Measurements from ENCODE around the gene USP17L21.
A peak's percentile ranks its signal among the peaks of the same experiment; 100 is the strongest.
"Not testable (repeated sequence)": the region's sequence is repeated elsewhere in the genome, so short reads cannot be mapped to it uniquely, and the experiment has no call there.

Gene USP17L21, protein sequence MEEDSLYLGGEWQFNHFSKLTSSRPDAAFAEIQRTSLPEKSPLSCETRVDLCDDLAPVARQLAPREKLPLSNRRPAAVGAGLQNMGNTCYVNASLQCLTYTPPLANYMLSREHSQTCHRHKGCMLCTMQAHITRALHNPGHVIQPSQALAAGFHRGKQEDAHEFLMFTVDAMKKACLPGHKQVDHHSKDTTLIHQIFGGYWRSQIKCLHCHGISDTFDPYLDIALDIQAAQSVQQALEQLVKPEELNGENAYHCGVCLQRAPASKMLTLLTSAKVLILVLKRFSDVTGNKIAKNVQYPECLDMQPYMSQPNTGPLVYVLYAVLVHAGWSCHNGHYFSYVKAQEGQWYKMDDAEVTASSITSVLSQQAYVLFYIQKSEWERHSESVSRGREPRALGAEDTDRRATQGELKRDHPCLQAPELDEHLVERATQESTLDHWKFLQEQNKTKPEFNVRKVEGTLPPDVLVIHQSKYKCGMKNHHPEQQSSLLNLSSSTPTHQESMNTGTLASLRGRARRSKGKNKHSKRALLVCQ

DNA sequence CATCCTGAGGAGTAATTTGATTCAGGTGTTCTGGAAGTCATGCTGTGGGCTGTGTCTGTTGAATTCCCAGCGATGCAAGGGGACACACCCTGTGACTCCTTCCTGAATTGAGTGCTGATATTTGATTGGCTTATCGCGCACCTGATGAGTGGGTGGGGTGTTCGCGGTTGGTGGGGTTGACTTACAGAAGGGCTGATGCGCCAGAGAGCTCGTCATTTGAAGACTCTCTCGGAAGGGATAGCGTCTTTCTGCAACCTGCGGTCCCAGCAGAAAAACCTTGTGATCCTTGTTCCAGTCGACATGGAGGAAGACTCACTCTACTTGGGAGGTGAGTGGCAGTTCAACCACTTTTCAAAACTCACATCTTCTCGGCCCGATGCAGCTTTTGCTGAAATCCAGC lies at the start of gene USP17L21:
TSS of gene USP17L21 (plus strand) at position 301 of the 400 bp plus-strand sequence. CDS start at position 301, 0 bp downstream.
- not testable (repeated sequence) for DNase-seq

DNA sequence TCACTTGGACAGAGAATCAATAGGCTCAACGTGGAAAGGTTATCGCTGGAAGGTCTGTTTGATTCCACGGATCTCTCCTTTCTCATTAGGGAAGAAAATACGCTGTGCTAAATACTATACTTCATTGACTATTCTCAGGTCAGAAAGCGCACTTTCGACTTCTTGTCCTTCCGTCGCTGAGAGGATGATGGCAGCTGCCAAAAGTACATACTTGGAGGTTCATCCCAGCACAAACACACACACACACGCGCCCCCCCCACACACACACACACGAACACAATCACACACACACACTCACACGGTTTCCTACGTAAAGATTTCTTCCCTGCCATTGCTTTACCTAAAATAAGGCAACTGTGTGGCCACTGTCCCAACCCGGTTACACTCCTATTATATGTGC lies 48.0 kb upstream of the USP17L21 start:
- DNase-seq = peak; percentile 28

DNA sequence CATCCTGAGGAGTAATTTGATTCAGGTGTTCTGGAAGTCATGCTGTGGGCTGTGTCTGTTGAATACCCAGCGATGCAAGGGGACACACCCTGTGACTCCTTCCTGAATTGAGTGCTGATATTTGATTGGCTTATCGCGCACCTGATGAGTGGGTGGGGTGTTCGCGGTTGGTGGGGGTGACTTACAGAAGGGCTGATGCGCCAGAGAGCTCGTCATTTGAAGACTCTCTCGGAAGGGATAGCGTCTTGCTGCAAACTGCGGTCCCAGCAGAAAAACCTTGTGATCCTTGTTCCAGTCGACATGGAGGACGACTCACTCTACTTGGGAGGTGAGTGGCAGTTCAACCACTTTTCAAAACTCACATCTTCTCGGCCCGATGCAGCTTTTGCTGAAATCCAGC lies 47.6 kb upstream of the USP17L21 start, which contains the start of gene USP17L11:
TSS of gene USP17L11 (plus strand) at position 301 of the 400 bp plus-strand sequence. CDS start at position 301, 0 bp downstream.
- not testable (repeated sequence) for DNase-seq

DNA sequence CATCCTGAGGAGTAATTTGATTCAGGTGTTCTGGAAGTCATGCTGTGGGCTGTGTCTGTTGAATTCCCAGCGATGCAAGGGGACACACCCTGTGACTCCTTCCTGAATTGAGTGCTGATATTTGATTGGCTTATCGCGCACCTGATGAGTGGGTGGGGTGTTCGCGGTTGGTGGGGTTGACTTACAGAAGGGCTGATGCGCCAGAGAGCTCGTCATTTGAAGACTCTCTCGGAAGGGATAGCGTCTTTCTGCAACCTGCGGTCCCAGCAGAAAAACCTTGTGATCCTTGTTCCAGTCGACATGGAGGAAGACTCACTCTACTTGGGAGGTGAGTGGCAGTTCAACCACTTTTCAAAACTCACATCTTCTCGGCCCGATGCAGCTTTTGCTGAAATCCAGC lies 42.8 kb upstream of the USP17L21 start, which contains the start of gene USP17L12:
TSS of gene USP17L12 (plus strand) at position 301 of the 400 bp plus-strand sequence. CDS start at position 301, 0 bp downstream.
- not testable (repeated sequence) for DNase-seq

DNA sequence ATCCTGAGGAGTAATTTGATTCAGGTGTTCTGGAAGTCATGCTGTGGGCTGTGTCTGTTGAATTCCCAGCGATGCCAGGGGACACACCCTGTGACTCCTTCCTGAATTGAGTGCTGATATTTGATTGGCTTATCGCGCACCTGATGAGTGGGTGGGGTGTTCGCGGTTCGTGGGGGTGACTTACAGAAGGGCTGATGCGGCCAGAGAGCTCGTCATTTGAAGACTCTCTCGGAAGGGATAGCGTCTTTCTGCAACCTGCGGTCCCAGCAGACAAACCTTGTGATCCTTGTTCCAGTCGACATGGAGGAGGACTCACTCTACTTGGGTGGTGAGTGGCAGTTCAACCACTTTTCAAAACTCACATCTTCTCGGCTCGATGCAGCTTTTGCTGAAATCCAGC lies 38.1 kb upstream of the USP17L21 start, which contains the start of gene USP17L13:
TSS of gene USP17L13 (plus strand) at position 301 of the 400 bp plus-strand sequence. CDS start at position 301, 0 bp downstream.
- DNase-seq = not testable (repeated sequence)

DNA sequence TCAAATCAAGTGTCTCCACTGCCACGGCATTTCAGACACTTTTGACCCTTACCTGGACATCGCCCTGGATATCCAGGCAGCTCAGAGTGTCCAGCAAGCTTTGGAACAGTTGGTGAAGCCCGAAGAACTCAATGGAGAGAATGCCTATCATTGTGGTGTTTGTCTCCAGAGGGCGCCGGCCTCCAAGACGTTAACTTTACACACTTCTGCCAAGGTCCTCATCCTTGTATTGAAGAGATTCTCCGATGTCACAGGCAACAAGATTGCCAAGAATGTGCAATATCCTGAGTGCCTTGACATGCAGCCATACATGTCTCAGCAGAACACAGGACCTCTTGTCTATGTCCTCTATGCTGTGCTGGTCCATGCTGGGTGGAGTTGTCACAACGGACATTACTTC lies 32.4 kb upstream of the USP17L21 start:
- peak; percentile 46 for DNase-seq

DNA sequence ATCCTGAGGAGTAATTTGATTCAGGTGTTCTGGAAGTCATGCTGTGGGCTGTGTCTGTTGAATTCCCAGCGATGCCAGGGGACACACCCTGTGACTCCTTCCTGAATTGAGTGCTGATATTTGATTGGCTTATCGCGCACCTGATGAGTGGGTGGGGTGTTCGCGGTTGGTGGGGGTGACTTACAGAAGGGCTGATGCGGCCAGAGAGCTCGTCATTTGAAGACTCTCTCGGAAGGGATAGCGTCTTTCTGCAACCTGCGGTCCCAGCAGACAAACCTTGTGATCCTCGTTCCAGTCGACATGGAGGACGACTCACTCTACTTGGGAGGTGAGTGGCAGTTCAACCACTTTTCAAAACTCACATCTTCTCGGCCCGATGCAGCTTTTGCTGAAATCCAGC lies 28.6 kb upstream of the USP17L21 start, which contains the start of gene USP17L15:
TSS of gene USP17L15 (plus strand) at position 301 of the 400 bp plus-strand sequence. CDS start at position 301, 0 bp downstream.
- DNase-seq = not testable (repeated sequence)

DNA sequence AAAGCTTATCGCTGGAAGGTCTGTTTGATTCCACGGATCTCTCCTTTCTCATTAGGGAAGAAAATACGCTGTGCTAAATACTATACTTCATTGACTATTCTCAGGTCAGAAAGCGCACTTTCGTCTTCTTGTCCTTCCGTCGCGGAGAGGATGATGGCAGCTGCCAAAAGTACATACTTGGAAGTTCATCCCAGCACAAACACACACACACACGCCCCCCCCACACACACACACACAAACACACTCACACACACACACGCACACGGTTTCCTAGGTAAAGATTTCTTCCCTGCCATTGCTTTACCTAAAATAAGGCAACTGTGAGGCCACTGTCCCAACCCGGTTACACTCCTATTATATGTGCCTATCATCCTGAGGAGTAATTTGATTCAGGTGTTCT lies 24.2 kb upstream of the USP17L21 start:
- DNase-seq = not testable (repeated sequence)

DNA sequence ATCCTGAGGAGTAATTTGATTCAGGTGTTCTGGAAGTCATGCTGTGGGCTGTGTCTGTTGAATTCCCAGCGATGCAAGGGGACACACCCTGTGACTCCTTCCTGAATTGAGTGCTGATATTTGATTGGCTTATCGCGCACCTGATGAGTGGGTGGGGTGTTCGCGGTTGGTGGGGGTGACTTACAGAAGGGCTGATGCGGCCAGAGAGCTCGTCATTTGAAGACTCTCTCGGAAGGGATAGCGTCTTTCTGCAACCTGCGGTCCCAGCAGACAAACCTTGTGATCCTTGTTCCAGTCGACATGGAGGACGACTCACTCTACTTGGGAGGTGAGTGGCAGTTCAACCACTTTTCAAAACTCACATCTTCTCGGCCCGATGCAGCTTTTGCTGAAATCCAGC lies 19.1 kb upstream of the USP17L21 start, which contains the start of gene USP17L17:
TSS of gene USP17L17 (plus strand) at position 301 of the 400 bp plus-strand sequence. CDS start at position 301, 0 bp downstream.
- DNase-seq = not testable (repeated sequence)

DNA sequence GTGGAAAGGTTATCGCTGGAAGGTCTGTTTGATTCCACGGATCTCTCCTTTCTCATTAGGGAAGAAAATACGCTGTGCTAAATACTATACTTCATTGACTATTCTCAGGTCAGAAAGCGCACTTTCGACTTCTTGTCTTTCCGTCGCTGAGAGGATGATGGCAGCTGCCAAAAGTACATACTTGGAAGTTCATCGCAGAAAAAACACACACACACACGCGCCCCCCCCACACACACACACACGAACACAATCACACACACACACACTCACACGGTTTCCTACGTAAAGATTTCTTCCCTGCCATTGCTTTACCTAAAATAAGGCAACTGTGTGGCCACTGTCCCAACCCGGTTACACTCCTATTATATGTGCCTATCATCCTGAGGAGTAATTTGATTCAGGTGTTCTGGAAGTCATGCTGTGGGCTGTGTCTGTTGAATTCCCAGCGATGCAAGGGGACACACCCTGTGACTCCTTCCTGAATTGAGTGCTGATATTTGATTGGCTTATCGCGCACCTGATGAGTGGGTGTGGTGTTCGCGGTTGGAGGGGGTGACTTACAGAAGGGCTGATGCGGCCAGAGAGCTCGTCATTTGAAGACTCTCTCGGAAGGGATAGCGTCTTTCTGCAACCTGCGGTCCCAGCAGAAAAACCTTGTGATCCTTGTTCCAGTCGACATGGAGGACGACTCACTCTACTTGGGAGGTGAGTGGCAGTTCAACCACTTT lies 14.6 kb upstream of the USP17L21 start, which contains the start of gene USP17L18:
TSS of gene USP17L18 (plus strand) at position 678 of the 728 bp plus-strand sequence. CDS start at position 678, 0 bp downstream.
- DNase-seq = peak; percentile 52

DNA sequence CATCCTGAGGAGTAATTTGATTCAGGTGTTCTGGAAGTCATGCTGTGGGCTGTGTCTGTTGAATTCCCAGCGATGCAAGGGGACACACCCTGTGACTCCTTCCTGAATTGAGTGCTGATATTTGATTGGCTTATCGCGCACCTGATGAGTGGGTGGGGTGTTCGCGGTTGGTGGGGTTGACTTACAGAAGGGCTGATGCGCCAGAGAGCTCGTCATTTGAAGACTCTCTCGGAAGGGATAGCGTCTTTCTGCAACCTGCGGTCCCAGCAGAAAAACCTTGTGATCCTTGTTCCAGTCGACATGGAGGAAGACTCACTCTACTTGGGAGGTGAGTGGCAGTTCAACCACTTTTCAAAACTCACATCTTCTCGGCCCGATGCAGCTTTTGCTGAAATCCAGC lies 9.6 kb upstream of the USP17L21 start, which contains the start of gene USP17L19:
TSS of gene USP17L19 (plus strand) at position 301 of the 400 bp plus-strand sequence. CDS start at position 301, 0 bp downstream.
- not testable (repeated sequence) for DNase-seq

DNA sequence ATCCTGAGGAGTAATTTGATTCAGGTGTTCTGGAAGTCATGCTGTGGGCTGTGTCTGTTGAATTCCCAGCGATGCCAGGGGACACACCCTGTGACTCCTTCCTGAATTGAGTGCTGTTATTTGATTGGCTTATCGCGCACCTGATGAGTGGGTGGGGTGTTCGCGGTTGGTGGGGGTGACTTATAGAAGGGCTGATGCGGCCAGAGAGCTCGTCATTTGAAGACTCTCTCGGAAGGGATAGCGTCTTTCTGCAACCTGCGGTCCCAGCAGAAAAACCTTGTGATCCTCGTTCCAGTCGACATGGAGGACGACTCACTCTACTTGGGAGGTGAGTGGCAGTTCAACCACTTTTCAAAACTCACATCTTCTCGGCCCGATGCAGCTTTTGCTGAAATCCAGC lies 4.8 kb upstream of the USP17L21 start, which contains the start of gene USP17L20:
TSS of gene USP17L20 (plus strand) at position 301 of the 400 bp plus-strand sequence. CDS start at position 301, 0 bp downstream.
- not testable (repeated sequence) for DNase-seq

DNA sequence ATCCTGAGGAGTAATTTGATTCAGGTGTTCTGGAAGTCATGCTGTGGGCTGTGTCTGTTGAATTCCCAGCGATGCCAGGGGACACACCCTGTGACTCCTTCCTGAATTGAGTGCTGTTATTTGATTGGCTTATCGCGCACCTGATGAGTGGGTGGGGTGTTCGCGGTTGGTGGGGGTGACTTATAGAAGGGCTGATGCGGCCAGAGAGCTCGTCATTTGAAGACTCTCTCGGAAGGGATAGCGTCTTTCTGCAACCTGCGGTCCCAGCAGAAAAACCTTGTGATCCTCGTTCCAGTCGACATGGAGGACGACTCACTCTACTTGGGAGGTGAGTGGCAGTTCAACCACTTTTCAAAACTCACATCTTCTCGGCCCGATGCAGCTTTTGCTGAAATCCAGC lies 4.6 kb downstream of the USP17L21 start, which contains the start of gene USP17L22:
TSS of gene USP17L22 (plus strand) at position 301 of the 400 bp plus-strand sequence. CDS start at position 301, 0 bp downstream.
- not testable (repeated sequence) for DNase-seq

DNA sequence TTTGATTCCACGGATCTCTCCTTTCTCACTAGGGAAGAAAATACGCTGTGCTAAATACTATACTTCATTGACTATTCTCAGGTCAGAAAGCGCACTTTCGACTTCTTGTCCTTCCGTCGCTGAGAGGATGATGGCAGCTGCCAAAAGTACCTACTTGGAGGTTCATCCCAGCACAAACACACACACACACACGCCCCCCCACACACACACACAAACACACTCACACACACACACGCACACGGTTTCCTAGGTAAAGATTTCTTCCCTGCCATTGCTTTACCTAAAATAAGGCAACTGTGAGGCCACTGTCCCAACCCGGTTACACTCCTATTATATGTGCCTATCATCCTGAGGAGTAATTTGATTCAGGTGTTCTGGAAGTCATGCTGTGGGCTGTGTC lies 9.0 kb downstream of the USP17L21 start:
- DNase-seq = peak; percentile 64
